HUES6 (cell line): ENCODE data around the gene MAD1L1.
"Not testable (repeated sequence)": the region's sequence is repeated elsewhere in the genome, so short reads cannot be mapped to it uniquely, and the experiment has no call there.

Source experiments
- H3K27ac ChIP-seq: 2 replicates; pipeline ENCODE4 v1.7.0; 2013; ENCODE audit warnings: low read depth, mild to moderate bottlenecking, low read length, inconsistent platforms
- H3K27me3 ChIP-seq: 2 replicates; pipeline ENCODE4 v1.6.1; 2013; ENCODE audit warnings: low read length; ENCODE audit not compliant: control insufficient read depth, insufficient read depth
- H3K36me3 ChIP-seq: 2 replicates; pipeline ENCODE4 v1.6.1; 2013; ENCODE audit warnings: low read length; ENCODE audit not compliant: control insufficient read depth, insufficient read depth
- H3K4me1 ChIP-seq: 2 replicates; pipeline ENCODE4 v1.6.1; 2013; ENCODE audit warnings: low read length; ENCODE audit not compliant: control insufficient read depth, insufficient read depth
- H3K4me3 ChIP-seq: 2 replicates; pipeline ENCODE4 v1.5.1; 2013; ENCODE audit warnings: low read depth, low read length
- H3K9ac ChIP-seq: one replicate; pipeline ENCODE4 v1.6.1; 2013; ENCODE audit warnings: mild to moderate bottlenecking, low read length
- H3K9me3 ChIP-seq: 2 replicates; pipeline ENCODE4 v1.6.1; 2013; ENCODE audit warnings: low read depth, low read length; ENCODE audit not compliant: control insufficient read depth, insufficient read depth

MAD1L1 gene

DNA sequence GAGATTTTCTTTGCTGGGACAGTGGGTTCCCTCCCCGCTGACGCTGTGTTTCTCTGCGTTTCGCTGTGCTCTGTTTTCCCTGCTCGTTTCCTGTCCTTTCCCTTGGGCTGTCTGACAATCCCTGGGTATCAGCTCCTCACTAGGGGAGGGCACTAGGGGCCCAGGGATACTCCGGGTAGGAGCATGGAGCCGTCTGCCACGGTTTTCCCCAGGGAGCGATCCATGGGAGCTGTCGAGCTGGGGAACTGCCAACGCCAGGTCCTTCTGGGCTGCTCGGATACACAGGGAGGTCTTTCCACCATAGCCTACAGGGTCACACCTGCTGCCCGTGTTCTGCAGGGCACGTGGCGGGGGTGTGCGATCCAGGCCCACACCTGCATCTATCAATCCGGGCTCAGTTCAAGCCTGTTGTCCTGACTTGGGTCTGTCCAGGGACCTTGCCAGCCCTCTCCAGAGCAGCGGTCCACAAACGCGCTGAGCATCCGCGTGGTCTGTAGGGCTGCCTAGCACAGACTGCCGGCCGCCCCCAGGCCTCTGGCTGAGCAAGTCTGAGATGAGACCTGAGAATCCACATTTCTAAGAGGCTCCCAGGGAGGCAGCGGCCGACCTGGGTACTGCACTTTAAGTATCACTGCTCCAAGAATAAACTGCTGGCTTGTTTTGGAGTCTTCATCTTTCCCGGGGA, 299.5 kb downstream of the MAD1L1 start:
- H3K36me3 ChIP-seq, result peaks cover 9% of the 10 kb centered on the region; the same call in 1 of the 2 replicates
- no peak overlapping the region for H3K4me3 ChIP-seq
- peaks cover 9% of the 10 kb centered on the region for H3K9me3 ChIP-seq
- H3K27me3 ChIP-seq, result no peaks in the 10 kb centered on the region
- H3K4me1 ChIP-seq, result no peaks in the 10 kb centered on the region
- H3K27ac ChIP-seq, result no peak overlapping the region; the same call in 1 of the 2 replicates
- no peak overlapping the region for H3K9ac ChIP-seq

GRCh38 chr7:1931951-1932270, 300.8 kb downstream of the MAD1L1 start:
- 0 out of 2 replicates have a peak, but pooled peaks cover 3% of the 10 kb centered on the region for H3K9me3 ChIP-seq
- H3K27ac ChIP-seq, result no peak overlapping the region
- H3K27me3 ChIP-seq, result no peaks in the 10 kb centered on the region
- peaks cover 9% of the 10 kb centered on the region; the same call in 1 of the 2 replicates for H3K36me3 ChIP-seq
- no peak overlapping the region for H3K9ac ChIP-seq
- no peak overlapping the region for H3K4me3 ChIP-seq
- H3K4me1 ChIP-seq, result no peaks in the 10 kb centered on the region

DNA sequence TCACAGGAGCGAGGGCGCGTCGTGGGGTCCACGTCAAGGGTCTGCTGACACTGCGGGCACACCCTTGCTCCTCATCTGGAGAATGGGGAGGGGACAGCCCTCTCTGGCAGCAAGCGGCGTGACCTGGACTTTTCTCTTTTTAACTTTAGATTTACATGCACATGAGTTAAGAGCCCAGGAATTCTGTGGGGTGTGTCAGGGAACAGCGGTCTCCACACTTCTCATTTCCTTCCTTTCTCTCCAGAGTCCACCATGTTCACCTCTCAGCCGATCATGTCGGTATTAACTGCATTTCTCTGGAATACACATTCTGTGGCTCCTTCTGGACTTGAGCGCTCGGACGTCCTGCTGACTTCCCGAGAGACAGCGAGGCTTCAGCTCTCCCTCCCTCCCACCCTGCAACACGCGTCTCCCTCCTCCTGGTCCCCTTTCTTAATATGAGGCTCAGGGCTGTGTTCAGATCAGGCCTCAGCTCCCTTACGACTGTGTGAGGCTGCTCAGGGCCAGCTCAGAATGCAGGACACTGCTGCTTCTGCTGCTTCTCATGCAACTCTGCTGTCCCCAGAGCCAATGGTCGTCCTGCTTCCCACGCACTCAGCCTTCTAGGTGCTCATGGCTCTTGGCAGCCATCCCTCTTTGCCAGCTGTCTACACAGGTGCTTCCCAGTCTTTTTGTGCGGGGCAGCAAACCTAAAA, 301.3 kb downstream of the MAD1L1 start:
- no peaks in the 10 kb centered on the region for H3K27me3 ChIP-seq
- H3K9ac ChIP-seq, result no peak overlapping the region
- H3K27ac ChIP-seq, result no peak overlapping the region
- H3K36me3 ChIP-seq, result peaks cover 9% of the 10 kb centered on the region; the same call in 1 of the 2 replicates
- H3K4me1 ChIP-seq, result no peaks in the 10 kb centered on the region
- no peak overlapping the region for H3K4me3 ChIP-seq
- H3K9me3 ChIP-seq, result 0 out of 2 replicates have a peak, but pooled peaks cover 3% of the 10 kb centered on the region

DNA sequence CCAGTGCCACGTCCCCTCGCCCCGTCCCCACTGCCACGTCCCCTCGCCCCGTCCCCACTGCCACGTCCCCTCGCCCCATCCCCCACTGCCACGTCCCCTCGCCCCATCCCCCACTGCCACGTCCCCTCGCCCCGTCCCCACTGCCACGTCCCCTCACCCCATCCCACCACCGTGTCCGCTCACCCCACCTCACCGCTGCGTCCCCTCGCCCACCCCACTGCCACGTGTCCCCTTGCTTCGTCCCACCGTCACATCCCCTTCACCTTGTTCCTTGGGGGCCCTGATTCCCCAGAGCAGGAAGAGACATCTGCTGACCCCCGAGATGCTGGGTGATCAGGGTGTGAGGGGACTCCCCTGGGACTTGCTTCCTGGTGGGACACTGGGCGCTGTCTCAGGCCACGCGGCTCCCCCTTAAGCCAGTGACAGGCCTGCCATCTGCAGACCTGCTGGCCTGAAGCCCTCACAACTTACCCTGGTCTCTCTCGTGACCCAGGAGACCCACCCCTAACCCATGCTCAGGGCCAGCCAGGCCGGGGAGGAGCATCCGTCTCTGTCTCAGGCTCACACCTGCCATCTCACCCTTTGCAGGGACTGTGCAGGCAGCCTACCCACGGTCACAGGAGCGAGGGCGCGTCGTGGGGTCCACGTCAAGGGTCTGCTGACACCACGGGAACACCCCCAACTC, 302.2 kb downstream of the MAD1L1 start:
- H3K27me3 ChIP-seq, result no peaks in the 10 kb centered on the region
- no peak overlapping the region for H3K9ac ChIP-seq
- no peak overlapping the region for H3K27ac ChIP-seq
- H3K9me3 ChIP-seq, result 0 out of 2 replicates have a peak, but pooled peaks cover 3% of the 10 kb centered on the region
- peaks cover 9% of the 10 kb centered on the region; the same call in 1 of the 2 replicates for H3K36me3 ChIP-seq
- no peak overlapping the region for H3K4me3 ChIP-seq
- no peaks in the 10 kb centered on the region for H3K4me1 ChIP-seq

DNA sequence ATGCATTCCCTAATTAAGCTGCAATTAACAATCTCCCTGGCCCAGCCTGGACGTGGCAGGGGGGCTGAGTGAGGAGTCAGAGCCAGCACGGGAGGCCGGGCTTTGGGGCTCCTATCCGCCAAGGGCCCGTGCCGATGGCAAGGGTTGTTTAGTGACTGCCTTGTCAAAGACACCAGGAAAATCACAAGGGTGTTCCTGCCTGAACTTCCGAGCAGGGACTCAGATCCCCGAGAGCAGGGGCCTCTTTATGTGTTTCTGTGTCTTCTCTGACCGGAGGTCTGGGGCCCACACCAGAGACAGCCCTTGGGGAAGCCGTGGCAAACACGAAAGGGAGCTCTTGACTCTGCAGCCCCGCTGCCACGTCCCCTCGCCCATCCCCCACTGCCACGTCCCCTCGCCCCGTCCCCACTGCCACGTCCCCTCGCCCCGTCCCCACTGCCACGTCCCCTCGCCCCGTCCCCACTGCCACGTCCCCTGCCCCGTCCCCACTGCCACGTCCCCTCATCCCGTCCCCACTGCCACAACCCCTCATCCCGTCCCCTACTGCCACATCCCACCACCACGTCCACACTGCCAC, 303.3 kb downstream of the MAD1L1 start:
- not testable (repeated sequence) for H3K9ac ChIP-seq, H3K27ac ChIP-seq, H3K36me3 ChIP-seq, H3K4me1 ChIP-seq, H3K27me3 ChIP-seq, H3K4me3 ChIP-seq, H3K9me3 ChIP-seq

DNA sequence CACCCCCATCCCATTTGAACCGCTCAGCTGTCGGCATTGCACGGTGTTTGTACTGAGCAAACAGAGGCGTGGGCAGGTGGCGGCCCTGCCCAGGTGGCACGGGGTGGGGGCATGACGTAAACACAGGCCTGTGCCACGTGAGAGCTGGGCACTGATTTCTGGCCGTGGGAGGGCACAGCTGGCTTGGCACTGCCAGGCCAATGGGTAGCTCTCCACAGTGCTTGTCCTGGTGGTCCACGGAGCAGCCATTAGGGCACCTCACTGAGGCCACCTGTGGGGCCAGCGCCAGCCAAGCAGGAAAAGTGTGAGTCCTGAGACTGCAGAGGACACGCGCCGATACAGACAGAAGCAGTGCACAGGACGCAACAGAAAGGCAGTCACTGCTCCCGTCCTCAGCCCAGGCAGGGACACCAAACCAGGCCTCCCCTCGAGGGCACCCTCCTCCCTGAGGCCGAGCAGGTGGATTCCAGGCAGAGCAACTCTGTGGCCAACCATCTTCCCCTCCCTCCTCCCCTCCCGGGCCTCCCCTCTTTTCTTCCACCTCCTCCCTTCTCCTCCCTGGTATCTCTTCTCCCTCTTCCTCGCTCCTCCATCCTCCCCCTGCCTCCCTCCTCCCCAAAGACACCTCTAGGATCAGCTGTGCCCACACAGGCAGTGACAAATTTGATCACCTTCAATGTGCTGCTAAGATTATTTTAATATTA, 303.9 kb downstream of the MAD1L1 start:
- Histone ChIP-seq H3K27ac (no peak overlapping the region), H3K36me3 (peaks cover 9% of the 10 kb centered on the region; the same call in 1 of the 2 replicates), H3K4me1 (no peaks in the 10 kb centered on the region), H3K9ac (no peak overlapping the region), H3K4me3 (no peak overlapping the region), H3K27me3 (no peaks in the 10 kb centered on the region), H3K9me3 (no peaks in the 10 kb centered on the region)

- H3K36me3 ChIP-seq, result peaks cover 6% of the 10 kb centered on the region; the same call in 1 of the 2 replicates
- no peak overlapping the region for H3K9ac ChIP-seq
- H3K4me3 ChIP-seq, result no peak overlapping the region
- H3K27me3 ChIP-seq, result no peaks in the 10 kb centered on the region
- H3K9me3 ChIP-seq, result no peaks in the 10 kb centered on the region
- no peaks in the 10 kb centered on the region for H3K4me1 ChIP-seq
- no peak overlapping the region for H3K27ac ChIP-seq
Observed at GRCh38 chr7:1927937-1928644, 304.7 kb downstream of the MAD1L1 start.

DNA sequence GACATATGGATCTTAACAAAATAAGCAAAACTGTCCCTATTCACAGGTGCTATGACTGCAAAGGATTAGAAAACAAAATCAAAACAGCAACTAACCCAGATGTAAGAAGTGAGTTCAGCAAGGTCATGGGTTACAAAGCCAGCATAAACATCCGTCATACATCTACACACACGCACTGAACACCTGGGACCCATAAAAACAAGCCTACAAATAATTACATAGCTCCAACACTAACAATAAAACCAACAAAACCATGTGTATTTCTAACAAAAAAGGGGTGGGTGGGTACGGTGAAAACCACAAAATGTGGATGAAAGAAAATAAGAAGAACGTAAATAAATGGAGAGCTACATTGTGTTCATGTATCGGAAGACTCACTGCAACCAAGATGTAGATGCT, 305.8 kb downstream of the MAD1L1 start:
- Histone ChIP-seq H3K9ac (no peak overlapping the region), H3K4me1 (no peaks in the 10 kb centered on the region), H3K9me3 (no peaks in the 10 kb centered on the region), H3K36me3 (no peaks in the 10 kb centered on the region; the same call in 1 of the 2 replicates), H3K27me3 (no peaks in the 10 kb centered on the region), H3K4me3 (no peak overlapping the region), H3K27ac (no peak overlapping the region)

GRCh38 chr7:1925973-1926907, 306.5 kb downstream of the MAD1L1 start:
- H3K27ac ChIP-seq, result no peak overlapping the region
- H3K9ac ChIP-seq, result no peak overlapping the region
- H3K4me3 ChIP-seq, result no peak overlapping the region
- no peaks in the 10 kb centered on the region for H3K27me3 ChIP-seq
- no peaks in the 10 kb centered on the region; the same call in 1 of the 2 replicates for H3K36me3 ChIP-seq
- H3K4me1 ChIP-seq, result no peaks in the 10 kb centered on the region
- H3K9me3 ChIP-seq, result no peaks in the 10 kb centered on the region
